ENCODE results near the gene PSAP.

PSAP gene

GRCh38 chr10:71784679-71785272 lies 66.3 kb downstream of the PSAP start:
- no peaks in the 10 kb centered on the region for H3K27me3 ChIP-seq (ENCODE audit: insufficient read depth, low read length, poor library complexity, severe bottlenecking)
- H3F3A ChIP-seq (ENCODE audit: low read depth): no peaks in the 10 kb centered on the region
- no peak for TF ChIP-seq CTCF (conservative IDR thresholded peaks at IDR 0.05; ENCODE audit: low read length)
- no peak for TF ChIP-seq EZH2phosphoT487 (IDR thresholded peaks at IDR 0.05; ENCODE audit: borderline replicate concordance)
- H3K4me2 ChIP-seq (ENCODE audit: low read depth, low read length, poor library complexity, severe bottlenecking): no peak overlapping the region
- no peak overlapping the region for H3K9ac ChIP-seq (ENCODE audit: low read depth, low read length, poor library complexity, severe bottlenecking)
- no peaks in the 10 kb centered on the region for H3K9me3 ChIP-seq (ENCODE audit: insufficient read depth, low read depth, low read length)
- no peaks in the 10 kb centered on the region for H3K36me3 ChIP-seq (ENCODE audit: insufficient read depth, low read length)
- H3K4me3 ChIP-seq (ENCODE audit: low read length, poor library complexity, severe bottlenecking): no peak overlapping the region
- H4K20me1 ChIP-seq (ENCODE audit: insufficient read depth, low read length, poor library complexity, severe bottlenecking): no peaks in the 10 kb centered on the region
- no peak overlapping the region for H2AFZ ChIP-seq (ENCODE audit: low read length)
- H3K79me2 ChIP-seq (ENCODE audit: insufficient read depth, low read length): no peaks in the 10 kb centered on the region
- peaks cover 8% of the 10 kb centered on the region for H3K4me1 ChIP-seq (ENCODE audit: insufficient read depth, low read length, poor library complexity, severe bottlenecking)
- no peaks in the 10 kb centered on the region for H3K9me2 ChIP-seq (replicated peaks; ENCODE audit: low read depth, low read length)

GRCh38 chr10:71783917-71784678 lies 67.0 kb downstream of the PSAP start:
- TF ChIP-seq EZH2phosphoT487 (IDR thresholded peaks at IDR 0.05; ENCODE audit: borderline replicate concordance): no peak
- no peak for TF ChIP-seq CTCF (conservative IDR thresholded peaks at IDR 0.05; ENCODE audit: low read length)
- Histone ChIP-seq H3K4me1 (ENCODE audit: insufficient read depth, low read length, poor library complexity, severe bottlenecking) (peaks cover 8% of the 10 kb centered on the region), H3K9me2 (replicated peaks; ENCODE audit: low read depth, low read length) (no peaks in the 10 kb centered on the region), H3K27me3 (ENCODE audit: insufficient read depth, low read length, poor library complexity, severe bottlenecking) (no peaks in the 10 kb centered on the region), H3K4me2 (ENCODE audit: low read depth, low read length, poor library complexity, severe bottlenecking) (no peak overlapping the region), H3K9me3 (ENCODE audit: insufficient read depth, low read depth, low read length) (no peaks in the 10 kb centered on the region), H3K9ac (ENCODE audit: low read depth, low read length, poor library complexity, severe bottlenecking) (no peak overlapping the region), H4K20me1 (ENCODE audit: insufficient read depth, low read length, poor library complexity, severe bottlenecking) (no peaks in the 10 kb centered on the region), H3F3A (ENCODE audit: low read depth) (no peaks in the 10 kb centered on the region), H3K79me2 (ENCODE audit: insufficient read depth, low read length) (no peaks in the 10 kb centered on the region), H3K36me3 (ENCODE audit: insufficient read depth, low read length) (no peaks in the 10 kb centered on the region), H2AFZ (ENCODE audit: low read length) (no peak overlapping the region), H3K4me3 (ENCODE audit: low read length, poor library complexity, severe bottlenecking) (no peak overlapping the region)

GRCh38 chr10:71782917-71783490 lies 68.0 kb downstream of the PSAP start:
- TF ChIP-seq EZH2phosphoT487 (IDR thresholded peaks at IDR 0.05; ENCODE audit: borderline replicate concordance): no peak
- no peak for TF ChIP-seq CTCF (conservative IDR thresholded peaks at IDR 0.05; ENCODE audit: low read length)
- no peaks in the 10 kb centered on the region for H4K20me1 ChIP-seq (ENCODE audit: insufficient read depth, low read length, poor library complexity, severe bottlenecking)
- no peaks in the 10 kb centered on the region for H3K79me2 ChIP-seq (ENCODE audit: insufficient read depth, low read length)
- H3K9me2 ChIP-seq (replicated peaks; ENCODE audit: low read depth, low read length): no peaks in the 10 kb centered on the region
- H3K4me2 ChIP-seq (ENCODE audit: low read depth, low read length, poor library complexity, severe bottlenecking): no peak overlapping the region
- no peak overlapping the region for H3K9ac ChIP-seq (ENCODE audit: low read depth, low read length, poor library complexity, severe bottlenecking)
- H3K4me1 ChIP-seq (ENCODE audit: insufficient read depth, low read length, poor library complexity, severe bottlenecking): peaks cover 8% of the 10 kb centered on the region
- H3F3A ChIP-seq (ENCODE audit: low read depth): no peaks in the 10 kb centered on the region
- H3K27me3 ChIP-seq (ENCODE audit: insufficient read depth, low read length, poor library complexity, severe bottlenecking): no peaks in the 10 kb centered on the region
- H3K9me3 ChIP-seq (ENCODE audit: insufficient read depth, low read depth, low read length): no peaks in the 10 kb centered on the region
- H3K4me3 ChIP-seq (ENCODE audit: low read length, poor library complexity, severe bottlenecking): no peak overlapping the region
- no peaks in the 10 kb centered on the region for H3K36me3 ChIP-seq (ENCODE audit: insufficient read depth, low read length)
- no peak overlapping the region for H2AFZ ChIP-seq (ENCODE audit: low read length)
